AG04449 (cell line): ENCODE measurements around the gene G3BP2.

ENCODE experiments used
- CTCF ChIA-PET: fragments of 350-600 bp; formaldehyde crosslinking; extraction: SDS; loops from one replicate; lab custom pipeline; 2021; ENCODE audit warnings: antibody characterized with exemption; lab: Yijun Ruan, JAX
- POLR2A ChIA-PET: fragments of 400-600, 350-600 bp; formaldehyde crosslinking; extraction: SDS; loops from one replicate; lab custom pipeline; 2020; ENCODE audit warnings: antibody characterized with exemption, inconsistent platforms; lab: Yijun Ruan, JAX
- DNase-seq: peaks from one replicate; pipeline ENCODE4 v3.0.0-alpha.2; 2010; ENCODE audit warnings: low read depth, low spot score
- H3K4me3 ChIP-seq: 2 replicates; pipeline ENCODE4 v1.5.1; 2011; ENCODE audit warnings: low read depth, mild to moderate bottlenecking, control low read depth, low read length
- TF ChIP-seq, protein P1 (sequence below): IDR thresholded peaks from one replicate; pipeline ENCODE4 v1.5.1; 2011; ENCODE audit warnings: mild to moderate bottlenecking, moderate library complexity, low read length, control low read depth, inconsistent platforms; ENCODE audit not compliant: insufficient read depth; ENCODE audit errors: missing control alignments

Gene G3BP2

DNA sequence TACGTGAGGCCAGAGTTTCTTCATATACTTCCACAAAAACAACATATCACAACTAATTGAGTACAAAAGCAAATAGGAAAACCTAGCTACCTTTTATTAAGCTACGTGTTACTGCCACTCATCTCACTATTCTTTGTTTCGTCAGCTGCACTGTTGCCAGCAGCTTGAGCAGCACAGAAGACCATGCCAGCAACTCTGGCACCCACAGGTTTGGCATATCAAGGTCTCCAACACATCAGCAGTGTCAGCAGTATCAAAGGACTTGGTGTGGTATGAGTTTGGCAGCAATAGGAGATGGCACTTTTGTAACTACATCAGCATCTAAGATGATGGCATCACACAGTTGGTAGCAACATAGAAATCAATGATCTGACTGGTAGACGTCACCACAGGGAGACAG is 73.6 kb downstream of the G3BP2 start:
- ChIA-PET POLR2A (no interaction called here), CTCF (no interaction called here)
- TF ChIP-seq, protein P1, sequence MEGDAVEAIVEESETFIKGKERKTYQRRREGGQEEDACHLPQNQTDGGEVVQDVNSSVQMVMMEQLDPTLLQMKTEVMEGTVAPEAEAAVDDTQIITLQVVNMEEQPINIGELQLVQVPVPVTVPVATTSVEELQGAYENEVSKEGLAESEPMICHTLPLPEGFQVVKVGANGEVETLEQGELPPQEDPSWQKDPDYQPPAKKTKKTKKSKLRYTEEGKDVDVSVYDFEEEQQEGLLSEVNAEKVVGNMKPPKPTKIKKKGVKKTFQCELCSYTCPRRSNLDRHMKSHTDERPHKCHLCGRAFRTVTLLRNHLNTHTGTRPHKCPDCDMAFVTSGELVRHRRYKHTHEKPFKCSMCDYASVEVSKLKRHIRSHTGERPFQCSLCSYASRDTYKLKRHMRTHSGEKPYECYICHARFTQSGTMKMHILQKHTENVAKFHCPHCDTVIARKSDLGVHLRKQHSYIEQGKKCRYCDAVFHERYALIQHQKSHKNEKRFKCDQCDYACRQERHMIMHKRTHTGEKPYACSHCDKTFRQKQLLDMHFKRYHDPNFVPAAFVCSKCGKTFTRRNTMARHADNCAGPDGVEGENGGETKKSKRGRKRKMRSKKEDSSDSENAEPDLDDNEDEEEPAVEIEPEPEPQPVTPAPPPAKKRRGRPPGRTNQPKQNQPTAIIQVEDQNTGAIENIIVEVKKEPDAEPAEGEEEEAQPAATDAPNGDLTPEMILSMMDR, result no peak
- no peak for DNase-seq
- H3K4me3 ChIP-seq, result no peak overlapping the region

DNA sequence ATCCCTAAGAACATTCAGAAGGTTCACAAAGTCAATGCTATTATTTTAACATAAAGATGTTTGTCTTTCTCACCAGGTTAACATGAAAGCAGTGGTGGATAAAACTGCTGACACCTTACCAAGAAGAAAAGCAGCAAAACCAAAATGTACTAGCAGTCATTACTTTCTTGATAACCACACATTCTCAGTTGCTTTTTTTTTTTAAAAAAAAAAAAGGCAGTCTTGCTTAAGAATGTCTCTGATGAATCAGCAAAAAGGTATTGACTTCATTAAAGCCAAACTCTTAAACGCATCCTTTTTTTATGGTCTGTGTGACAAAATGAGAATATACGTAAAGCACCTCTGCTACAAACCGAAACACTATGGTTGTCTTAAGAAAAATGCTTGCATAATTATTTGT is 74.8 kb downstream of the G3BP2 start:
- DNase-seq, result no peak
- CTCF ChIA-PET, result no interaction called here
- POLR2A ChIA-PET, result no interaction called here
- H3K4me3 ChIP-seq, result no peak overlapping the region
- TF ChIP-seq, protein P1, result no peak

DNA sequence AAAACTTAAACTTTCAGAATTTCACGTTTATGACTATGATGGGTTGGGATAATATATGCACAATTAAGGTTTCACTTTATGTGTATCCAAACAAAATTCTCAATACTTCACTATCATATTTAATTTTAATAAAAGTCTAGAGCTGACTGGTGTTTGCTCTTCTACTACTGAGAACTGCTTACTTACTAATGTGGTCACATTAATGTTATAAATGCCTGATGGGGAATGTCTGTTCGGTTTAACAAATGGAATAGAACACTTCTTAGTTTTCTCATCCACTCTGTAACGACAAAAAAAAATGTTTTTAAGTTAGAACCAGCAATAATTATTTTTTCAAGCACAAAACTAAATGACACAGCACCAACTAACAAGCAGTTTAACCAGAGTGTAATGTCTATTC is 77.2 kb downstream of the G3BP2 start:
- ChIA-PET POLR2A (no interaction called here), CTCF (no interaction called here)
- H3K4me3 ChIP-seq, result no peak overlapping the region
- DNase-seq, result no peak
- TF ChIP-seq, protein P1, result no peak

DNA sequence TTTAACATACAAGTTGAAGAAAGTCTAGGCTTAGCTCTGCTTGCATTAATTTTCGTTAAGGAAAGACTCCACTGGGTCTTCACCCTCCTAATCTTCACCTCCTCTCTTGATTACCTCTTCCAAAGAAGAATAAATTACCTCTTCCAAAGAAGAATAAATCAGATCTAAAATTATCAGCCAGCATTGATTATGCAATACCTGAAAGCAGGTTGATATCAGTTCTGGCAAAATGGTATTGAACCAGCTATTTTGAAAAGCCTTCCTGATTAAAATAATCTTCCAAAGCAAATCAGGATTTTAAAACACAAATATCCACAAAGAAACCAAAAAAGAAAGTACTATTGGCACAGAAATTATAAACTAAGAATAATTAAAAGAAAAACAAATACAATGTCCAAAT is 79.8 kb downstream of the G3BP2 start:
- DNase-seq, result no peak
- CTCF ChIA-PET, result no interaction called here
- POLR2A ChIA-PET, result no interaction called here
- no peak overlapping the region for H3K4me3 ChIP-seq
- TF ChIP-seq, protein P1, result no peak
